ENCODE results near the gene VSTM4.

DNA sequence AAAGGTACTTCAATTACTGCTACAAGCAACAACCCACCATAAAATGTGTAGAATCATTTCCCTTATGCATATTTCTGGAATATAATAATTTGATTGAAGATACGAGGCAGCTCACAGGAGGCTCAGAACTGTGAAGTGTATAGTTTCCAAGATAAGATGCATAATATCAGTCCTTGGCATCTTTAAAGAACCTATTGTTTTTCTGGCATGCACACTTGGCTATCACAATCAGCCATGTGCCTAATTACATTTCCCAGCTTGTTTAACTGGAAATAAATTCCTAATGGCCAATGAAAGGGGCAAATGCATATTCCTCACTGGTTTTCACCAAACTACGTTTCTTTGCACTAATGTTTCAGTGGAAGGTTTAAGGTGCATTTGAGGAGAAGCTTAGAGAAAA is 92.3 kb downstream of the VSTM4 start:
- TF ChIP-seq, protein P1, sequence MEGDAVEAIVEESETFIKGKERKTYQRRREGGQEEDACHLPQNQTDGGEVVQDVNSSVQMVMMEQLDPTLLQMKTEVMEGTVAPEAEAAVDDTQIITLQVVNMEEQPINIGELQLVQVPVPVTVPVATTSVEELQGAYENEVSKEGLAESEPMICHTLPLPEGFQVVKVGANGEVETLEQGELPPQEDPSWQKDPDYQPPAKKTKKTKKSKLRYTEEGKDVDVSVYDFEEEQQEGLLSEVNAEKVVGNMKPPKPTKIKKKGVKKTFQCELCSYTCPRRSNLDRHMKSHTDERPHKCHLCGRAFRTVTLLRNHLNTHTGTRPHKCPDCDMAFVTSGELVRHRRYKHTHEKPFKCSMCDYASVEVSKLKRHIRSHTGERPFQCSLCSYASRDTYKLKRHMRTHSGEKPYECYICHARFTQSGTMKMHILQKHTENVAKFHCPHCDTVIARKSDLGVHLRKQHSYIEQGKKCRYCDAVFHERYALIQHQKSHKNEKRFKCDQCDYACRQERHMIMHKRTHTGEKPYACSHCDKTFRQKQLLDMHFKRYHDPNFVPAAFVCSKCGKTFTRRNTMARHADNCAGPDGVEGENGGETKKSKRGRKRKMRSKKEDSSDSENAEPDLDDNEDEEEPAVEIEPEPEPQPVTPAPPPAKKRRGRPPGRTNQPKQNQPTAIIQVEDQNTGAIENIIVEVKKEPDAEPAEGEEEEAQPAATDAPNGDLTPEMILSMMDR (conservative IDR thresholded peaks at IDR 0.05; ENCODE audit: low read length): no peak
- no peak for TF ChIP-seq EZH2phosphoT487 (IDR thresholded peaks at IDR 0.05; ENCODE audit: borderline replicate concordance)

All from Loucy (cell line).